ENCODE measurements around the gene ANP32D.
"Not testable (repeated sequence)": the region's sequence is repeated elsewhere in the genome, so short reads cannot be mapped to it uniquely, and the experiment has no call there.

Gene ANP32D

GRCh38 chr12:48508987-48509386 lies 36.6 kb downstream of the ANP32D start:
- DNase-seq, result no peak

- DNase-seq, result no peak
Measured at GRCh38 chr12:48510111-48510510, 37.8 kb downstream of the ANP32D start.

GRCh38 chr12:48512855-48513254 lies 40.5 kb downstream of the ANP32D start:
- DNase-seq, result no peak

GRCh38 chr12:48514728-48515127 lies 42.4 kb downstream of the ANP32D start:
- no peak for DNase-seq

GRCh38 chr12:48520381-48520780 lies 48.0 kb downstream of the ANP32D start:
- not testable (repeated sequence) for DNase-seq

Measured in NCI-H1694 treated with DMSO at 0.1 percent for 48 hours (cell line).